Motor neuron (in vitro differentiated cells): Measurements from ENCODE around the gene GMPS. TPM values are rescaled to one million over a fixed set of nuclear protein-coding genes. Genes with fewer than 3 reads are reported as not detected.

Experiments used
- ATAC-seq, 8 experiments: fragments of 200-7000 bp; cut with Tn5 transposase; replicated peaks in 6 of 8; 2 replicates each; pipeline ENCODE4 v1.8.0; 2021; ENCODE audit warnings: mild to moderate bottlenecking in 8 of 8, moderate library complexity in 8 of 8
- H3K27ac ChIP-seq, 2 donors: fragments of 250-450 bp; sonication (Bioruptor Pico); 2 replicates each; pipeline ENCODE4 v1.9.0; 2021; ENCODE audit warnings: antibody characterized with exemption in 2 of 2, mild to moderate bottlenecking in 2 of 2, moderate library complexity in 1 of 2
- H3K4me1 ChIP-seq, 2 donors: fragments of 250-450 bp; sonication (Bioruptor Pico); replicated peaks in 1 of 2; 2 replicates each; pipeline ENCODE4 v1.6.1; 2021; ENCODE audit warnings: antibody characterized with exemption in 2 of 2, mild to moderate bottlenecking in 2 of 2, moderate library complexity in 1 of 2
- H3K4me3 ChIP-seq, 5 donors: fragments of 250-450 bp; sonication (Bioruptor Pico); 2 replicates each; pipeline ENCODE4 v1.9.0; 2021; ENCODE audit warnings: antibody characterized with exemption in 5 of 5, mild to moderate bottlenecking in 5 of 5, moderate library complexity in 4 of 5
- WGBS, 10 experiments: fragments of 450-650 bp; shearing (Covaris generic); methylation state at CpG; one replicate each; pipeline ENCODE4 v1.0.0; 2022; 5-methylcytosine and 5-hydroxymethylcytosine counted together
- in situ Hi-C, 9 experiments: fragments of 400-800 bp; cut with MboI; loops; one replicate each; pipeline ENCODE4 v1.15.0; 2021; ENCODE audit warnings: low sequenced_read_pairs in 9 of 9, low pct_unique_long_range_greater_than_20kb in 2 of 9; ENCODE audit not compliant: unreplicated experiment in 9 of 9
- total RNA-seq, 8 experiments: library from RNA; unstranded; fragments of 300-600 nt; gene quantifications; 2 replicates each; pipeline versions ENCODE4 v1.2.3 to v1.2.4, GENCODE V29; 2022

The GMPS gene
- total RNA-seq, 8 experiments from 2014 or later, result 33.4 to 105 (median 48.1) TPM

GRCh38 chr3:155991847-155992246 is 121.4 kb downstream of the GMPS start:
- no peak overlapping the region for H3K4me3 ChIP-seq
- H3K4me1 ChIP-seq, result no peaks in the 10 kb centered on the region
- 14 to 100% (median 80%) methylated on average over 1 of the region's 1 CpG; no CpG with 5 or more reads in 5 of the 10 experiments for WGBS, 10 experiments
- in situ Hi-C loops, result no loop called here
- ATAC-seq, result no peak
- H3K27ac ChIP-seq, result no peak overlapping the region

Other genes starting within 250 kb of the GMPS start
- gene PLCH1, start 125.6 kb upstream of the GMPS start, total RNA-seq, result 10 to 100 TPM in 6 of 8 experiments, 1 to 10 TPM in 2; 3.7 to 32.9 (median 11.2) TPM
- gene C3orf33, start 64.4 kb upstream of the GMPS start, total RNA-seq, result 1 to 10 TPM; 3.7 to 8.8 (median 6.2) TPM
- gene SLC33A1, start 16.2 kb upstream of the GMPS start, total RNA-seq, result 10 to 100 TPM; 11.9 to 63.1 (median 25.6) TPM
- gene KCNAB1, start 249.9 kb downstream of the GMPS start, total RNA-seq, result 1 to 10 TPM; 1.7 to 4.8 (median 2.8) TPM